ENCODE results near the gene INTS6L.
"Not testable (repeated sequence)": the region's sequence is repeated elsewhere in the genome, so short reads cannot be mapped to it uniquely, and the experiment has no call there.

INTS6L gene

DNA sequence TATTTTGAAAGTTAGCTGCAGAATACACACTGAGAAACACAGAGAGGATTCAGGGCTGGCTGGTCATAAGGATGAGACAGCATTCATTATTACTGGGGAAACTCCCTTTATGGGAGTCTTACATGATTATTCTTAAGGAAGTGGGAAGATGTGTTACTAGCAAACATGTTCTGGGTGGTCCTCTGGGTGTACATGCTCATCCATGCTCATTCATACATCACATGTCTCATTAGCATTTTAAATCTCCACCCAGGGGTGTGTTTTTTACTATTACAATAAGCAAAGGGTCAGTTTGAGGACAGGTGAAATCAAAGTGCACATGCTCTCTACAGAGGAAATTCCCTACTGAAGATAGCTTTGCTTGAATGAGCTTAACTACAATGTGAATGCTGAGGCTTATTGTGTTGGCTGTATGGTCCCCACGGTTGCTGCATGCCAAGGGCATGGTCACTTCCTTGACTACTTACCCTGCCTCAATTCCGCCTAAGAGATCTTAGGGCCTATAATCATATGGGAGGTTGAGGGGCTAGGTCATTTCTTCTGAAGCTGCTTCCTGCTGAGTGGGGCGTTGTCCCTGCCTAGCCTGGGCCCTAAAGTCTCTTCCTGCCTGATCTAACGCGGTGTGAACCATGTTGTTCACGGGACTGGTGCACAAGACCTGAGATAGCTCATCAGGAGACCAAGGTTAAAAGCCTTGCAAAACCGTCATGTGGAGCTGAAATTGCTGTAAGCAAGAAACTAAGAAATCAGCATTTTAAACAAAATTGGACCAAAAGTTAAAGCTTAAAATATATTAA lies 104.1 kb downstream of the INTS6L start:
- not testable (repeated sequence) for DNase-seq

GRCh38 chrX:135625995-135626394 lies 105.5 kb downstream of the INTS6L start:
- DNase-seq = no peak

DNA sequence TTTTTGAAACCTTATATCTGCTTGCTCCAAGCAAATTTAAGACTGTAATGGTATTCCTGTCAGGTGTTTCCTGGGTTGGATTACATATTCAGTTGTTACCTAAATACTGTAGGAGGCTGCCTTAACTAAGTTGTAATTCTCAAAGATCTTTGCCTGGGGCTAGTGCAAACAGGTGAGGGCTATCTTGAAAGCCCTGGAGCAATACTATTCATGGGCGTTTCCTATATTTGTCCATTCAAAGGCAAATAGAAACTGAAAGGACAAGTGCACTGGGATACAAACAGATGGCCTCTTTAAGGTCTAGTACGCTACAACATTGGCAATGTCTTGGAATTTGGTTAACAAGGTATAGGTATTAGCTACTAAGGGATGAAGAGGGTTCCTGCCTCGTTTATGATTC lies 108.9 kb downstream of the INTS6L start:
- DNase-seq = no peak

Data from central memory CD4-positive, alpha-beta T cell (primary cell).